Measurements from ENCODE around the gene AUH.

DNA sequence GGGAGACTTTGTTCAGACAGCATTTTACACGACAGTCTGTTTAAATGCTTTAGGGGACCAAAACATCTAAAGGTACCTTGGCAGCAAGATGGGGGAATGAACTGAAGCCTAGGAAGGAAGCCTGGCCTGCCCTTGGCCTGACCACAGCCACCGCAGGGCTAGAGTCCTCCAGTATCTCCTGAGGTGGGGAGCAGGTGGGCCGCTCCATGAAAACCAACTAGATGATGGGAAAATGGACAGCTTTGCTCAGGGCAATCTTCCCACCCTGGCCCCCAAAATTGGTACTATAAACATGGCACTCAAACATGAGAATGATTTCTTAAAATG, 153.3 kb downstream of the AUH start:
- TF ChIP-seq CEBPB (IDR thresholded peaks at IDR 0.05; ENCODE audit: borderline replicate concordance in 1 of 2, low read depth in 2 of 2, low read length in 2 of 2) (no peak), POLR2AphosphoS5 (IDR thresholded peaks at IDR 0.05; ENCODE audit: low read length) (no peak), MYC (IDR thresholded peaks at IDR 0.05; ENCODE audit: insufficient read depth, insufficient read length, insufficient replicate concordance, low read length, severe bottlenecking) (no peak), MTA3 (IDR thresholded peaks at IDR 0.05; ENCODE audit: borderline replicate concordance, low read length) (no peak), ATF3 (IDR thresholded peaks at IDR 0.05; ENCODE audit: borderline replicate concordance, extremely low read depth, low read depth, low read length) (no peak), SREBF2 (IDR thresholded peaks at IDR 0.05; ENCODE audit: low read length) (no peak), POLR2A (IDR thresholded peaks at IDR 0.05; ENCODE audit: low read depth, low read length) (no peak), TARDBP (IDR thresholded peaks at IDR 0.05; ENCODE audit: borderline replicate concordance) (no peak), TCF12 (IDR thresholded peaks at IDR 0.05; ENCODE audit: low read depth, low read length) (no peak)
- TF ChIP-seq, protein P1, sequence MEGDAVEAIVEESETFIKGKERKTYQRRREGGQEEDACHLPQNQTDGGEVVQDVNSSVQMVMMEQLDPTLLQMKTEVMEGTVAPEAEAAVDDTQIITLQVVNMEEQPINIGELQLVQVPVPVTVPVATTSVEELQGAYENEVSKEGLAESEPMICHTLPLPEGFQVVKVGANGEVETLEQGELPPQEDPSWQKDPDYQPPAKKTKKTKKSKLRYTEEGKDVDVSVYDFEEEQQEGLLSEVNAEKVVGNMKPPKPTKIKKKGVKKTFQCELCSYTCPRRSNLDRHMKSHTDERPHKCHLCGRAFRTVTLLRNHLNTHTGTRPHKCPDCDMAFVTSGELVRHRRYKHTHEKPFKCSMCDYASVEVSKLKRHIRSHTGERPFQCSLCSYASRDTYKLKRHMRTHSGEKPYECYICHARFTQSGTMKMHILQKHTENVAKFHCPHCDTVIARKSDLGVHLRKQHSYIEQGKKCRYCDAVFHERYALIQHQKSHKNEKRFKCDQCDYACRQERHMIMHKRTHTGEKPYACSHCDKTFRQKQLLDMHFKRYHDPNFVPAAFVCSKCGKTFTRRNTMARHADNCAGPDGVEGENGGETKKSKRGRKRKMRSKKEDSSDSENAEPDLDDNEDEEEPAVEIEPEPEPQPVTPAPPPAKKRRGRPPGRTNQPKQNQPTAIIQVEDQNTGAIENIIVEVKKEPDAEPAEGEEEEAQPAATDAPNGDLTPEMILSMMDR (IDR thresholded peaks at IDR 0.05 in 2 of 3, conservative IDR thresholded peaks at IDR 0.05 in 1 of 3; ENCODE audit: control insufficient read depth in 2 of 3, extremely low read depth in 1 of 3, insufficient read depth in 1 of 3, low read depth in 3 of 3, low read length in 3 of 3): no peak
